Measurements from ENCODE around the gene SCAANT1.
A peak's percentile ranks its signal among the peaks of the same experiment; 100 is the strongest.

SCAANT1 gene

DNA sequence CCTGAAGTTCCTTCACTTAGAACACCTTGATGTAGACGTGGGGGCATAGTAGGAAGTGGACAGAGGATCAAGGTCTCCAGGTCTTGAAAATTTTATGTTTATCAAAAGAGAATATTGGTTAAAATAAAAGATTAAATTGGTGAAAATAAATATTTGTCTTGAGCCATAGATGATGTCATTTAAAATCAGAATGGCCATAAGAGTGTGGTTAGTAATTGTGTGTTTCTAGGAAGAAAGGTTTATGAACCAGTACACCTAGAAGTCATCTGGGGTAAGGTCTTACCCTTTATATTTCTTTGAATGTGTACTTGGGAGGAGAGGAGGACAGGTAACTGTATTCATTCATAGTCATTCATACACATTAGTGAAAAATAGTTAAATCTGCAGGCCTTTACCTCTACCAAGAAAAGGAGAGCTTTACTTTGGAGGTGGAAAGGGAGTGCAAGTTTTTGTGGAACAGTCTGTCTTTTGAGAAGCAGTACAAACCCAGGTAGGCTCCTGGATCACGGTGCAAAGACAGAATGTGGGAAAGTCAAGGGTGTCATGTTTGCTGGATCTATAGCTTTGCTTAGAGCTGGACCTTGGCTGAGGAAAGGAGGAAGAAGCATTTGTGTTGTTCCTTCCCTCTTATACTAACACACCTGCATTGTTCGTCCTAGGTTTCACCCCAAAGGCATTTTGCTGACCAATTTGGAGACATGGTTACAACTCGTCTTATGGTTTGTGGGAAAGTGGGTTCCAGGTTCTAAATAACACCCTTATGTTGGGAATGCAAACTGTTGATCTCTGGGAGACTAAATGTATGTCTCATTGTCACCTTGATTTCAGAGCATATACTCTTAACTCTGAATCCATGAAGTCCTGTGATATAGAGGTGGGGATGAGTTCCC lies 6.2 kb downstream of the SCAANT1 start:
- Mint-ChIP-seq H3K4me3 (no peak overlapping the region), H3K27ac (peak overlapping the region; percentile 3 to 16)

DNA sequence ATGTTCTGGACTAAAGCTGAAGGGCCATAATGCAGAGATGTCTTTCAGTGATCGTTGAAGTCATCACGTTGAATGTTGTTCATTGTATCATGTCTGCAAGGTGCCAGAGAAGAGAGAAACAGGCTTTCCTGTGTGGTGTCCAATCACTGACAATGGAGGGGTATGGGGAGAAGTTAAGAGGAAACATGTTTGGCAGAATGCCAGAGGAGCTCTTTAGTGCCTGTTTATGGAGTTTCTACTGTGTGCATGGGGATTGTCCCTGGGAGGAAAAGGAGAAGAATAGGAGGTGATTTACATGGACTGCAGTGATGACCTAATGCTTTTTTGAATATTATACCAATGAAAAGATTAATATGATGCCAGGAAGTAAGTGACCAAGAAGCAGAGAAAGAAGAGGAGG lies 11.7 kb downstream of the SCAANT1 start:
- H3K9me3 Mint-ChIP-seq, result no peaks in the 10 kb centered on the region
- peaks cover 24% of the 10 kb centered on the region for H3K36me3 Mint-ChIP-seq (ENCODE audit: insufficient read depth)
- DNase-seq, result no peak
- ATAC-seq (replicated peaks), result no peak
- H3K4me3 Mint-ChIP-seq, result no peak overlapping the region
- H3K4me1 Mint-ChIP-seq (ENCODE audit: low read depth in 2 of 2), result peaks cover 11 to 22% of the 10 kb centered on the region in 2 donors
- H3K27ac Mint-ChIP-seq, result peak overlapping the region; percentile 6 to 16
- no peaks in the 10 kb centered on the region for H3K27me3 Mint-ChIP-seq

More for the DNA sequence above, 6.2 kb downstream of the SCAANT1 start:
- ATAC-seq (replicated peaks) (no peak), DNase-seq (no peak)
- no peaks in the 10 kb centered on the region for H3K9me3 Mint-ChIP-seq
- H3K36me3 Mint-ChIP-seq (ENCODE audit: insufficient read depth), result peaks cover 11% of the 10 kb centered on the region
- no peaks in the 10 kb centered on the region for H3K27me3 Mint-ChIP-seq
- peaks cover 3 to 11% of the 10 kb centered on the region in 2 donors for H3K4me1 Mint-ChIP-seq (ENCODE audit: low read depth in 2 of 2)

DNA sequence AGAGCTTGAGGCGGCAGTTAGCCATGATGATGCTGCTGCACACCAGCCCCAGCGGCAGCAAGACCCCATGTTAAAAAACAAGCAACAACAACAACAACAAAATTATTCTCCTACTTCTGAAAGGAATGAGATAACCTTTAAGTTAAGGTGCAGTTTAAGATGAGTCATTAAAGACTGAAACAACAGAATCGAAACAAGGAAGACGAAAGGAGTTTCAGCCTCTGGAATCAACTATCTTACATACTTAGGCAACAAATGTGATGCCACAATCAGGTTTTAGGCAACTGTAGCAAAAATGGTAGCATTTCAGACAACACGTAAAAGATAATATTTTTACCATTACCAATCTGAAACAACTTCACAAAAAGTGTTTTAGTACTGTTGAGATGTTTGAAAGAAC lies 12.2 kb downstream of the SCAANT1 start:
- H3K27me3 Mint-ChIP-seq, result no peaks in the 10 kb centered on the region

DNA sequence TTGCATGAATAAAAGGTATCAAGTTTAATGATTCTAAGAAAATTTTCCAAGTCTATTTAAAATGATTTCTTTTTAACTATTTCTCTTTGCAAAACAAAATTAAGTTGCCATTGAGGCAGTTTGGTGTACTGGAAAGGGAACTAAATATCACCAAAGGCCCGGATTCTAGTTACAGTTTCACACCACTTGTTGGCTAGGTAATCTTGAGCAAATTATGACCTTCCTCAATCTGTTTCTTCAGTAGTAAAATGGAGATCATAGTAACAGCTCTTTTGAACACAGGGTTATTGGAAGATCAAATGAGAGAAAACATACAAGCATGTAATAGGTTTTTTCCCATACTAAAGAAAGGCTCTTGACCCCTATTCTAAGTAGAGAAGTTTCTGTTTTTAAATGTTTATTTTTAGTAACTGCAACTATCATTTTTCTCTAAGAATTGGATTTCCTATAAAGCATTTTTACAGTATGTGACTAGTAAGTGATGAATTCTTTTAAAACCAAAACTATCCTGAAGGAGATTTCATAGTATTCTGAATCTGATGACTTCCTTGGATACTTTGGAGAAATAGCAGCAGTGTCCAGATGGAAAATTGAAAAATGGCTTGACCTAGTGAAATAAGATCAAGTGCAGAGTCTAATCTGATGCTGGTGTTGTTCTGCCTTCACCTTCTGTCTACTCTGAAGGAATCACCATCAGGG lies 15.7 kb downstream of the SCAANT1 start:
- H3K27ac Mint-ChIP-seq, result peak overlapping the region in 1 of 2 donors; percentile 80
- no peaks in the 10 kb centered on the region for H3K9me3 Mint-ChIP-seq
- DNase-seq (no peak), ATAC-seq (replicated peaks) (no peak)
- H3K36me3 Mint-ChIP-seq (ENCODE audit: insufficient read depth), result peaks cover 20% of the 10 kb centered on the region
- H3K4me1 Mint-ChIP-seq (ENCODE audit: low read depth in 2 of 2), result peaks cover 30 to 46% of the 10 kb centered on the region in 2 donors
- H3K4me3 Mint-ChIP-seq, result no peak overlapping the region
- H3K27me3 Mint-ChIP-seq, result no peaks in the 10 kb centered on the region

More for the DNA sequence above, 12.2 kb downstream of the SCAANT1 start:
- H3K4me1 Mint-ChIP-seq (ENCODE audit: low read depth in 2 of 2), result peaks cover 12 to 26% of the 10 kb centered on the region in 2 donors
- ATAC-seq (replicated peaks) (no peak), DNase-seq (no peak)
- H3K4me3 Mint-ChIP-seq, result no peak overlapping the region
- no peaks in the 10 kb centered on the region for H3K9me3 Mint-ChIP-seq
- peaks cover 24% of the 10 kb centered on the region for H3K36me3 Mint-ChIP-seq (ENCODE audit: insufficient read depth)
- peak overlapping the region; percentile 6 to 16 for H3K27ac Mint-ChIP-seq

DNA sequence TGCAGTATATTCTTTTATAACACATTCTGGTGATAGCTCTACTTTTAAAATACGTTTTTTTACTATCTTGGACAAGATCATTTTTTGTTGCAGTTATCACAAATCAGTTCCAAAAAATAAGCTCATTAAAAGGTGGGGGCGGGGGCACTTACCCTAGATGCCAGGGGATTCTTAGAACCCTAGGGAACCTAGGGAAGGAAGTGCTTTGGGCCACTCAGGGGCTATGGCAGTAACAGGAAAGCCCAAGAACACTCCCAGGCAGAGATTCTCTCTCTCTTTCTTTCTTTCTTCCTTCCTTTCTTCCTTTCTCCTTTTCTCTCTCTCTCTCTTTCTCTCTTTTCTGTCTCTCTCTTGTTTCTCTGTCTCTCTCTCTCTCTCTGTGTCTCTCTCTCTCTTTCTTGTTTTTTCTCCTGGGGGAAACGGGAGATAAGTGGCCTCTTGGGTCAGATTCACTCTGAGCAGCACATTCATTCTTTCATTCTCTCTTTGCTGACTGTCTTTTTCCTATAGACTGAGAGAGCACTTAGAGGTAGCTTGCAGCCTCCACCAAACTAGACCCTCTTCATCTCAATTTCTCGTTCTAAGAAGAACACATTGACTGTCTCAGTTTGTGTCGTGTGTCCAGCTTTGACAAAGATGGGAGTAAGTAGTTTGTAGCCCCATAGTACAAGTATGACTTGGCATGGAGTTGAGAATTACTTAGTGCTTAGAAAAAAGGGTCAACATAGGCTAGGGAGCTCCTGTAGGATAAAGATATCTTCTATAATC lies 16.6 kb downstream of the SCAANT1 start:
- Mint-ChIP-seq H3K27ac (peak overlapping the region; percentile 4 to 77), H3K27me3 (no peaks in the 10 kb centered on the region), H3K36me3 (ENCODE audit: insufficient read depth) (peaks cover 20% of the 10 kb centered on the region), H3K9me3 (no peaks in the 10 kb centered on the region), H3K4me3 (no peak overlapping the region), H3K4me1 (ENCODE audit: low read depth in 2 of 2) (peaks cover 30 to 45% of the 10 kb centered on the region in 2 donors)
- ATAC-seq (replicated peaks) (no peak), DNase-seq (no peak)

DNA sequence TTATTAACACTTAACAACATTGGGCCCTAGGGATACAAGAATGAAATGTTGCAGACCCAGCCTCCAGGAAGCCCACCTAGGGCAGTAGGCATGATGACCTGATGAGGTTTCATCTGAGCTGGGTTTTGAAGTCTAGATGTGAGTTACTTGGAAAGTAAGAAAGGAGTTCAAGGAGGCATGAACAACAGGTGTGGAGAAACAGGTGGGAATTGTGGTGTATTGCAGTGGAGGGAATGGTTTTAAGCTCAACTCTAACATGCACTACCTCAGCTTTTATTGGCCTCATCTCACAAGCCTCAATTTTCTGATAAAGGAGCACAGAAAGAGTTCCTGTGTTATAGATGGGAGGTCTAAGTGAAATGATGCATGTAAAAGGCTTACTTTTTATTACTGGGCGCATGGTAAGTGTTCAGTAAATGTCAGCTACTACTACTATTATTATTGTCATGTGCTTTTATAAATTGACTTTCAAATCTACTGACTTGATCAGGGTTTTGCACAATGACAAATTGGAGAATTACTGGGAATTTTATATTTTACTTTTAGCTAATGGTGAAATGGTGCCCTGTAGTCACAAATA lies 19.3 kb downstream of the SCAANT1 start:
- H3K4me1 Mint-ChIP-seq (ENCODE audit: low read depth in 2 of 2), result peaks cover 26 to 41% of the 10 kb centered on the region in 2 donors
- no peak overlapping the region for H3K4me3 Mint-ChIP-seq
- no peak for ATAC-seq (replicated peaks)
- H3K27ac Mint-ChIP-seq, result peak overlapping the region in 1 of 2 donors; percentile 22
- H3K9me3 Mint-ChIP-seq, result no peaks in the 10 kb centered on the region
- no peak for DNase-seq
- H3K27me3 Mint-ChIP-seq, result no peaks in the 10 kb centered on the region
- H3K36me3 Mint-ChIP-seq (ENCODE audit: insufficient read depth), result peaks cover 3% of the 10 kb centered on the region

DNA sequence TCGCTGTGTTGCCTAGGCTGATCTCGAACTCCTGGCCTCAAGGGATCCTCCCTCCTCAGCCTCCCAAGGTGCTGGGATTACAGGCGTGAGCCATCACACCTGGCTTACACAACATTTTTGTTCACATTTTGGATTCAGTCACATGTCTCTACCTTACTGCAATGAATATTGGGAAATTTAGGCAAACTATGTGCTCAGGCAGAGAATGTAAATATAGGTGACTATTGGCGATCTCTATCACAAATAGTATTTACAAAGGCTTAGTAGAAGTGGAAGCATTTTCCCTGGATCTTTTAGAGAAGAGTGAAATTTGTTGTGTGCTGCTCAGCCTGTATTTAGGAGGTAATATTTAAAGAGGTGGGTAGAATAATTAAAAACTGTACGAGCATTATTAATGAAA lies 20.7 kb downstream of the SCAANT1 start:
- peaks cover 28 to 36% of the 10 kb centered on the region in 2 donors for H3K4me1 Mint-ChIP-seq (ENCODE audit: low read depth in 2 of 2)
- H3K27ac Mint-ChIP-seq, result no peak overlapping the region
- no peaks in the 10 kb centered on the region for H3K27me3 Mint-ChIP-seq
- no peaks in the 10 kb centered on the region for H3K9me3 Mint-ChIP-seq
- no peak overlapping the region for H3K4me3 Mint-ChIP-seq
- H3K36me3 Mint-ChIP-seq (ENCODE audit: insufficient read depth), result peaks cover 3% of the 10 kb centered on the region
- ATAC-seq (replicated peaks) (no peak), DNase-seq (no peak)

DNA sequence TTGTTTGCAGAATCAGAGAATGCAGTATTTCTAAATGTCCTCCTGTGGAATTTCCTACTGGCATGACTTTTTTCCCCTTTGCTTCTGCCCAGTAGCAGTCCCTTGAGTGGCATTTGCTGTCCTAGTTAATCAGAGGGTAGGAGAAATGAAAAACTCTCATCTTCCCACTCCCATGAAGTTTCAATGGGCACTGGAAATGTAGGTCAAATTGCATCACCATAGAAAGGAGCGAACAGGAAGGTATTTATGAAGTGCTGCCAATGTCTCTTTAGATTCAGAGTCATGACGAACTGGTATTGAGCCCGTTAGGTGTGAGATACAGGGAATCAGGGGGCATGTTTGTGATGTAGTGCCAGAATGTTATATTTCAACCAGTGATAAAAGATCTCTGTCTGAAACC lies 25.3 kb downstream of the SCAANT1 start:
- Mint-ChIP-seq H3K36me3 (ENCODE audit: insufficient read depth) (peaks cover 3% of the 10 kb centered on the region), H3K27ac (peak overlapping the region in 1 of 2 donors; percentile 13), H3K9me3 (no peaks in the 10 kb centered on the region), H3K4me3 (no peak overlapping the region), H3K27me3 (no peaks in the 10 kb centered on the region), H3K4me1 (ENCODE audit: low read depth in 2 of 2) (peaks cover 20 to 27% of the 10 kb centered on the region in 2 donors)
- DNase-seq (no peak), ATAC-seq (replicated peaks) (peak; percentile 53)

DNA sequence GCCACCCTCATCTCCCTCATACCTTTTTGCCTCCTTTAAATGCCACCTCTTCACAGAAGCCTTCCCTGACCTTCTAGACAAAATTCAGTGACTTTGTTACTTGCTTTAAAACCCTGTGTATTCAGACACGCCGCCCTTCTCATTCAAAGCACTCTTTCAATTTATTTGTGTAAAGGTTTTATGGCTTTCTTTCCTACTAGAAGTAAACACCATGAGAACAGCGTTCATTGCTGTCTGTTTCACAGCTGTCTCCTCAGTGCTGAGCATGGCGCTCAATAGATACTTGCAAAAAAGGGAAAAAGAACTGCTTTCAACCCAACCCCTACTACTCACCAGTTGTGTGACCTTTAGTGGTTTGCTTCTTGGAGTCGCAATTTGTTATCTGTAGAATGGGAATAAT lies 31.5 kb downstream of the SCAANT1 start:
- Mint-ChIP-seq H3K27ac (no peak overlapping the region), H3K4me3 (no peak overlapping the region), H3K36me3 (ENCODE audit: insufficient read depth) (peaks cover 9% of the 10 kb centered on the region), H3K27me3 (no peaks in the 10 kb centered on the region), H3K9me3 (no peaks in the 10 kb centered on the region), H3K4me1 (ENCODE audit: low read depth in 2 of 2) (peaks cover 35 to 66% of the 10 kb centered on the region in 2 donors)
- DNase-seq (no peak), ATAC-seq (replicated peaks) (no peak)

DNA sequence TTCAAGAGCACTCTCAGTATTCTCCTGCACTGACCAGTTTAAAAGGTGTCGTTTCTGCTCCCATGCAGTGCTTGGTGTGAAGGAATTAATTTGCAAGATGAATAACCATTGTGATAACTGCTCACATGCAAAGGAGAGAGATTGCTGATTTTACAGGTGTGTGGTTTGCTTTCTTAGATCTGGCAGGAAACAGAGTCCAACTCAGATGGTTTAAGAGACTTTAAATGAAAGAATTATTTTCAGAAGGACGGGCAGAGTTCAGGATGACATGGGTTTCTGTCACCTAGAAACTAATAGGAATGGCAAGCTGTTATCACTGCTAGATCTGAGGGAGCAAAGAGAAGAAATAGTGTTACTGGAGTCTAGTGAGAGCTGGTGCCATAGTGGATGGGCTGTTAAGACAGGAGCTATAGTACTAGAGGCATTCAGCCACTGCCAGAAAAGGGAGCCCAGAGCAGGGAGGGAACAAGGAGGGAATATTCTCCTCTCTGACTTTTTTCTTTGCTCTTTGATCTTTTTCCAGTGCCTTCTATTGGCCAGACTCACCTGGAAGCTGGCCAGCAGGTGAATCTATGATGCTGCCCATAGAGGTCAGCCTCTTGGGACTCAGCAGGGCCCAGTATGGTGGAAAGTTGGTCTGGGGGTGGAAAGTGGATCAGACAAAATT lies 33.7 kb downstream of the SCAANT1 start:
- DNase-seq, result no peak
- Mint-ChIP-seq H3K27ac (peak overlapping the region; percentile 50 to 58), H3K36me3 (ENCODE audit: insufficient read depth) (peaks cover 9% of the 10 kb centered on the region), H3K4me3 (no peak overlapping the region), H3K27me3 (no peaks in the 10 kb centered on the region), H3K9me3 (no peaks in the 10 kb centered on the region), H3K4me1 (ENCODE audit: low read depth in 2 of 2) (peaks cover 45 to 73% of the 10 kb centered on the region in 2 donors)
- no peak for ATAC-seq (replicated peaks)

DNA sequence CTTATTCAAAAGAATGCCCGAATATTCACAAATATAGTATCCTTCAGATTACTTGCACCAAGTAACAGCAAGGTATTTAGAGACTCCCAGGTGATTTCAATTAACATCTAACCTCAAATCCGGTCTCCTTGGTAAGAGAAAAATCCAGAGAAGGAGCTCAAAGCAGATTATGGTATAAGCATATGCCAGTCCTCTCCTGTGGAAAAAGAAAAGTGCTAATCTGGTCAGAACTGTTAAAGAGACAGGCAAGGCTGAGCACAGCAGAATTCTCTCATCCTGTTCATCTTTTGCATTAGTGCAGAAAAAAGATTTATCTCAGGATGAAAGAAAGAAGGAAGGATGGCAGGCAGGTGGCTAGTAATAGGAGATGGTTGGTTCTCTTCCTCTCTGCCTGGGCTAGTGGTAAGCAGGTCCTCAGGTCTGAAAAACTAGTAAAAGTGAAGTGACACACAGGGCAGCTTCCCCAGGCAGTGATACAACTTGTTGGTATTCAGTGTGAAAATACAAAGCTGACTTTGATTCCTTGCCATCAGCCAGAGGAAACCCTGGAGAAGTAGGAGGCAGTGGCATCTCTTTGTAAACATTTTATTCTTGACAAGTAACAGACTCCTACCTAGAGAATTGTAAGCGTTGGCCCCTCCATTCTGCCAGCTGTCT lies 34.3 kb downstream of the SCAANT1 start:
- DNase-seq (no peak), ATAC-seq (replicated peaks) (no peak)
- Mint-ChIP-seq H3K9me3 (no peaks in the 10 kb centered on the region), H3K4me1 (ENCODE audit: low read depth in 2 of 2) (peaks cover 45 to 70% of the 10 kb centered on the region in 2 donors), H3K27me3 (no peaks in the 10 kb centered on the region), H3K27ac (peak overlapping the region; percentile 50 to 58), H3K4me3 (no peak overlapping the region), H3K36me3 (ENCODE audit: insufficient read depth) (peaks cover 9% of the 10 kb centered on the region)

DNA sequence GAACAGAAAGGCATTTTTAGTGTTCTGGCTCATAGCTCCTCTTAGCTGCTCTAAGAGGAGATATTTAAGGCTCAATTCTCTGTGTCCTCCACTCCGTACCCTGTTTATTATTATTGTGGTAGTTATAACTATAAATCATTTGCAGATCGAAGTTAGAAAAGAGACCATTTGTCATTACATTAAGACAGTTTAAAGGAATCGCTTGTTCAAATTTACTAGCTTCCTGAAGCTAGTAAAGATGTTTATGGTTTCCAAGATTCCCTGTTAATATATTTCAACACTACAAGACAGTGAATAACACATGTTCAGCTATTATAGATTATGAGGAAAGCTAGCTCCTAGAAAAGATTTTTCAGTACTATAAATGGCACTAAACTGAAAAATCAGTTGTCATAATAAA lies 35.9 kb downstream of the SCAANT1 start:
- H3K4me1 Mint-ChIP-seq (ENCODE audit: low read depth in 2 of 2), result peaks cover 45 to 69% of the 10 kb centered on the region in 2 donors
- H3K27ac Mint-ChIP-seq, result peak overlapping the region in 1 of 2 donors; percentile 75
- DNase-seq (no peak), ATAC-seq (replicated peaks) (no peak)
- H3K27me3 Mint-ChIP-seq, result no peaks in the 10 kb centered on the region
- no peak overlapping the region for H3K4me3 Mint-ChIP-seq
- H3K9me3 Mint-ChIP-seq, result no peaks in the 10 kb centered on the region
- H3K36me3 Mint-ChIP-seq (ENCODE audit: insufficient read depth), result peaks cover 3% of the 10 kb centered on the region

Measured in effector memory CD8-positive, alpha-beta T cell (primary cell).